PFSK-1 (cell line): ENCODE measurements around the gene B3GNT3.

Source experiments
- POLR2AphosphoS5 ChIP-seq: IDR thresholded peaks from 2 replicates; pipeline ENCODE4 v1.6.1; 2012; ENCODE audit warnings: low read depth, mild to moderate bottlenecking, control low read depth, low read length, moderate library complexity
- REST ChIP-seq, 2 experiments: IDR thresholded peaks; 2 replicates each; pipeline versions ENCODE4 v1.6.1 to v1.8.0; 2011 to 2012; ENCODE audit warnings: low read depth in 2 of 2, low read length in 2 of 2, control low read depth in 1 of 2, inconsistent platforms in 1 of 2, mild to moderate bottlenecking in 1 of 2, moderate library complexity in 1 of 2; ENCODE audit not compliant: insufficient read depth in 1 of 2
- SIN3A ChIP-seq: IDR thresholded peaks from 2 replicates; pipeline ENCODE4 v1.6.1; 2012; ENCODE audit warnings: mild to moderate bottlenecking, low read length, moderate library complexity, borderline replicate concordance; ENCODE audit not compliant: insufficient read depth

DNA sequence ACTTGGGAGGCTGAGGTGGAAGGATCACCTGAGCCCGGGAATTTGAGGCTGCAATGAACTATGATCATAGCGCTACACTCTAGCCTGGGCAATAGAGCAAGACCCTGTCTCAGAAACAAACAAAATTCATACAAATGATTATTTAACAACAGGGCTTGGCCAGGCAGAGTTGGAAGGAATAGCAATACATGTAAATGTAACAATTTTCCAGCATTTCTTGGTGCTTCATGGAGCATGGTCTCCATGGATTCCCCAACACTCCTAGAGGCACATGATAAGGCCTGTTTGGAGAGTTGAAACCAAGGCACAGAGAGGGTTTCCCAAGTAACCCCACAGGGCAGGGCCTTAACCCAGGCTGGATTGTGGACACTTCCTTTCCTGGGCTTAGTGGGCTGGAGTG, 16.2 kb downstream of the B3GNT3 start:
- TF ChIP-seq SIN3A (no peak), REST (IDR thresholded peaks at IDR 0.05; ENCODE audit: insufficient read depth in 1 of 2, low read depth in 2 of 2, low read length in 2 of 2) (no peak), POLR2AphosphoS5 (no peak)
